ENCODE measurements around the gene CCDC146. TPM values are rescaled to one million over a fixed set of nuclear protein-coding genes. Genes with fewer than 3 reads are reported as not detected.

The CCDC146 gene
- total and polyA plus RNA-seq, 12 donors, result 1.7 to 10.8 (median 7.0) TPM

- no peak for TF ChIP-seq CTCF (IDR thresholded peaks at IDR 0.05)
- ATAC-seq, result peak in 1 of 8 donors; percentile 67
Observed at GRCh38 chr7:77282897-77283296, 160.5 kb downstream of the CCDC146 start.

DNA sequence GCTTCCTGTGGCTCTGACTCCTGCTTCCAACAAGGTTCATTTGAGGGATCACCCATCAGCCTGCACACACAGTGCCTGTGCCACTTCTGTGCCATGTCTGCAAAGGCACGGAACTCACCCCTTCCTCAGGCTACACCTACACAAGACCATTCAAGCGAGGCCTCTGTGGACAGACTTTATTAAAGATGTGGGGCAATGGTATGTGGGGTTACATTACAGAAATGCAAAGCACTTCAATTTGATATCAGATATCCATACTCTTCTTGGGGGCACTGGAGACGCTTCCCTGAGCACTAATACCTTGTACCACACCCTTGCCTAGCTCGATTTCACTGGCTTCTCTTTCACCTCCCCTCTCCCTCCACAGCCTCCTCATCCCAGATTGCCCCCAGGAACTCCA lies 161.6 kb downstream of the CCDC146 start:
- intact Hi-C loops (cut with DNase I), result no loop called here
- Histone ChIP-seq H3K27me3 (no peaks in the 10 kb centered on the region), H3K27ac (no peak overlapping the region), H3K9me3 (no peaks in the 10 kb centered on the region), H3K4me3 (no peak overlapping the region), H3K4me1 (peaks cover 2 to 25% (median 15%) of the 10 kb centered on the region in 9 donors), H3K36me3 (peaks cover 0 to 33% (median 0%) of the 10 kb centered on the region in 9 donors)
- ATAC-seq, result no peak
- DNase-seq, result no peak
- WGBS, 2 donors, result 88 to 89% methylated on average over 4 of the region's 4 CpGs
- no peak for TF ChIP-seq CTCF (IDR thresholded peaks at IDR 0.05)

More at GRCh38 chr7:77282897-77283296, 160.5 kb downstream of the CCDC146 start:
- DNase-seq, result no peak
- H3K4me1 ChIP-seq, result peaks cover 2 to 25% (median 15%) of the 10 kb centered on the region in 9 donors
- peak overlapping the region in 1 of 10 donors; percentile 52 for H3K27ac ChIP-seq
- H3K9me3 ChIP-seq, result no peaks in the 10 kb centered on the region
- H3K27me3 ChIP-seq, result no peaks in the 10 kb centered on the region
- H3K36me3 ChIP-seq, result peaks cover 0 to 23% (median 0%) of the 10 kb centered on the region in 9 donors
- intact Hi-C loops (cut with DNase I), result no loop called here
- WGBS, 2 donors, result 15 to 24% methylated on average over 1 of the region's 1 CpG
- no peak overlapping the region for H3K4me3 ChIP-seq

DNA sequence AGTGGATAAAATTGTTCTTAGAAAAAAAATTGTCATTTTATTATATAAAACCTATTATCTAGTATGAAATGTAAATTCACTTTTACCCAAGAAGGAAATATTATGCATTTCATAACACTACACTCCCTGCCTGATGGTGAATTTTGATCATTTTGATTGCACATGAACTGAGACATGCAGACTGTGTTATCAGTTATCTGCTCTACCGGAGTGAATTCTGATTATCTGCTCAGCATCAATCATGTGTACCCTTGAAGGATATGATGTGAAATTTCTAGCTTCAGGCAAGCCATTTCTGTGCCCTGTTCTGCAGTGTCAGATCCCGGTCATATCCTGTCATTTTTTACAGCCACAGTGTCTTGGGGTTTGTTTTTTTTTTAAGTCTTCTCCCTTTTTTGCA lies 162.2 kb downstream of the CCDC146 start:
- Histone ChIP-seq H3K4me3 (no peak overlapping the region), H3K4me1 (peaks cover 2 to 25% (median 15%) of the 10 kb centered on the region in 9 donors), H3K36me3 (peaks cover 0 to 33% (median 0%) of the 10 kb centered on the region in 9 donors), H3K27ac (no peak overlapping the region), H3K27me3 (no peaks in the 10 kb centered on the region), H3K9me3 (no peaks in the 10 kb centered on the region)
- intact Hi-C loops (cut with DNase I), result no loop called here
- ATAC-seq, result no peak
- WGBS, 2 donors, result 43 to 46% methylated on average over 2 of the region's 2 CpGs
- no peak for TF ChIP-seq CTCF (IDR thresholded peaks at IDR 0.05)
- DNase-seq, result no peak

DNA sequence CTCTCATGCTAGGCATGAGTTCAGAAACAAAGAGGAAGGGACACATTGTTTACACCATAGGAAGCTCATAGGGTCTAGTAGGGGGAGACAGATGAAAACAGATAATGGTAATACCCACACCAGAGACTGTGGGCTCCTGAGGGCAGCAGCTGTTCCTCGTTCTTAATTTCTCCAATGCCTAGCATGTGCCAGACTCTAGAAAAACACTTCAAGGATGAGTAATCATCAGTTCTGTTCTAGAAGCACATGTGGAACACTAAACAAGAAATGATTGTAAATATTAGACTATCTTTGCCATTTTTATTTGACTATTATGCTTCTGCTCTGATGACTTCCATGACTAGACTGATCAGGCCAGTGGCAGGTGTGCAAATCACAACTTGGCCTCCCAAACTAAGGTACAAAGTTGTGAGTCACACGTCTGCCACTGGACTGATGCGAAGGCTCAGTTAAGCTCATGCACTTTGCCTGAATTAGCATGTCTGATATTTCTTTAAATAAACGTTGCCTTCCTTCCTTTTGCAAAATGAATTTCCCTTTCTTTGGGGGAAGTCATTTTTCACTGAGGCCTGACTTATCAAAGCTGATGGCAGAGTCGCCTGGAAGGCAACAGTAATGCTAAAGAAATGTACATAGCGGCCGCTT lies 166.4 kb downstream of the CCDC146 start:
- Histone ChIP-seq H3K9me3 (no peaks in the 10 kb centered on the region), H3K36me3 (peaks cover 0 to 39% (median 4%) of the 10 kb centered on the region in 9 donors), H3K27me3 (no peaks in the 10 kb centered on the region), H3K4me3 (no peak overlapping the region), H3K27ac (no peak overlapping the region), H3K4me1 (no peaks in the 10 kb centered on the region)
- 75 to 81% methylated on average over 7 of the region's 7 CpGs for WGBS, 2 donors
- intact Hi-C loops (cut with DNase I), result no loop called here
- TF ChIP-seq CTCF (IDR thresholded peaks at IDR 0.05), result no peak
- ATAC-seq, result no peak
- DNase-seq, result no peak

Data from heart right ventricle (tissue), 16 donors.